K562 (cell line): ENCODE measurements around the gene TXN. TPM values are rescaled to one million over a fixed set of nuclear protein-coding genes. Genes with fewer than 3 reads are reported as not detected.

Experiments used
- CHD4 ChIP-seq: fragments of 200-600 bp; sonication (generic); IDR thresholded peaks from 3 replicates; pipeline ENCODE4 v1.6.1; 2012; ENCODE audit warnings: low read depth, mild to moderate bottlenecking, mixed read lengths, low read length, inconsistent platforms; ENCODE audit not compliant: insufficient read depth, insufficient replicate concordance, poor library complexity, severe bottlenecking
- HDGF ChIP-seq: fragments of 450-650 bp; IDR thresholded peaks from 2 replicates; pipeline ENCODE4 v1.6.1; 2016
- KAT7 ChIP-seq: sonication (generic); formaldehyde crosslinking; IDR thresholded peaks from 2 replicates; pipeline ENCODE4 v1.8.0; 2022; ENCODE audit warnings: missing genetic modification reagents, mild to moderate bottlenecking, borderline replicate concordance
- POLR2G ChIP-seq: fragments of 200-400 bp; formaldehyde crosslinking; IDR thresholded peaks from 2 replicates; pipeline ENCODE4 v1.6.1; 2017; ENCODE audit warnings: low read depth, mild to moderate bottlenecking, antibody characterized with exemption, low read length, moderate library complexity
- POLR3G ChIP-seq: IDR thresholded peaks from 2 replicates; pipeline ENCODE4 v1.6.1; 2011; ENCODE audit not compliant: insufficient read length, insufficient replicate concordance; ENCODE audit errors: extremely low read depth
- SAFB ChIP-seq: fragments of 200-400 bp; formaldehyde crosslinking; IDR thresholded peaks from 2 replicates; pipeline ENCODE4 v1.6.1; 2017; ENCODE audit warnings: low read depth, low read length, borderline replicate concordance
- TAF9B ChIP-seq: fragments of 450-650 bp; IDR thresholded peaks from 2 replicates; pipeline ENCODE4 v1.6.1; 2018; ENCODE audit warnings: mild to moderate bottlenecking; ENCODE audit not compliant: partially characterized antibody
- YY1 ChIP-seq, 3 experiments: IDR thresholded peaks; 2 replicates each; pipeline ENCODE4 v1.6.1; 2011; ENCODE audit warnings: low read length in 2 of 3, mild to moderate bottlenecking in 2 of 3, moderate library complexity in 2 of 3, borderline replicate concordance in 1 of 3, control low read depth in 1 of 3, low read depth in 1 of 3; ENCODE audit not compliant: insufficient read depth in 3 of 3, insufficient replicate concordance in 2 of 3, control insufficient read depth in 1 of 3, insufficient read length in 1 of 3; ENCODE audit errors: extremely low read depth in 1 of 3
- ZC3H8 ChIP-seq: fragments of 450-650 bp; IDR thresholded peaks from 2 replicates; pipeline ENCODE4 v1.6.1; 2017
- ZEB2 ChIP-seq: fragments of 450-650 bp; IDR thresholded peaks from 2 replicates; pipeline ENCODE4 v1.6.1; 2016
- ZFP30 ChIP-seq: fragments of 250-450 bp; sonication (Bioruptor Pico); IDR thresholded peaks from 2 replicates; pipeline ENCODE4 v1.8.0; 2022; ENCODE audit warnings: moderate library complexity, mild to moderate bottlenecking, inconsistent platforms, borderline replicate concordance
- polyA plus RNA-seq, 8 experiments: library from polyadenylated mRNA; depleted of rRNA in 4 of 8; stranded (reverse) in 5 of 8; unstranded in 3 of 8; fragments of >200 nt; fragmentation: Nextera tagmentation in 2 of 8; fragmentation: Illumina TruSeq in 1 of 8; extraction: Ambion mirVana in 2 of 8; extraction: Trizol in 1 of 8; gene quantifications; 2 replicates each; pipeline versions ENCODE4 v1.2.1 to v1.2.3, GENCODE V29; 2011 to 2014; ENCODE audit warnings: inconsistent platforms in 1 of 8, missing spikeins in 1 of 8
- total RNA-seq, 7 experiments: library from RNA; depleted of rRNA in 6 of 7; stranded (reverse); fragments of >200 nt in 6 of 7; fragmentation: Illumina TruSeq in 2 of 7; extraction: Trizol in 2 of 7; gene quantifications; 2 replicates each; pipeline versions ENCODE4 v1.2.1 to v1.2.3, GENCODE V29; 2011 to 2021; ENCODE audit warnings: low replicate concordance in 1 of 7
- TF ChIP-seq, protein P1 (sequence below), 2 experiments: fragments of 450-650 bp in 1 of 2; sonication (generic) in 1 of 2; formaldehyde crosslinking; conservative IDR thresholded peaks; 2 replicates each; pipeline versions ENCODE4 v1.4.0 to v1.8.1; 2020 to 2022; ENCODE audit warnings: mild to moderate bottlenecking in 1 of 2, missing genetic modification reagents in 1 of 2
- TF ChIP-seq, protein P2 (sequence below): sonication (generic); formaldehyde crosslinking; IDR thresholded peaks from 2 replicates; pipeline ENCODE4 v1.8.0; 2022; ENCODE audit warnings: missing genetic modification reagents, mild to moderate bottlenecking, moderate library complexity, borderline replicate concordance
- TF ChIP-seq, protein P3 (sequence below): fragments of 200-800 bp; sonication (Bioruptor generic); IDR thresholded peaks from 2 replicates; pipeline ENCODE4 v1.6.1; 2017; ENCODE audit warnings: missing genetic modification characterization, missing compliant biosample characterization

TXN gene
- total and polyA plus RNA-seq, 9 of the 15 experiments (the other 6 are each of a cell fraction or from before 2014, with no cell fraction given), result 272 to 1,596 (median 514) TPM

DNA sequence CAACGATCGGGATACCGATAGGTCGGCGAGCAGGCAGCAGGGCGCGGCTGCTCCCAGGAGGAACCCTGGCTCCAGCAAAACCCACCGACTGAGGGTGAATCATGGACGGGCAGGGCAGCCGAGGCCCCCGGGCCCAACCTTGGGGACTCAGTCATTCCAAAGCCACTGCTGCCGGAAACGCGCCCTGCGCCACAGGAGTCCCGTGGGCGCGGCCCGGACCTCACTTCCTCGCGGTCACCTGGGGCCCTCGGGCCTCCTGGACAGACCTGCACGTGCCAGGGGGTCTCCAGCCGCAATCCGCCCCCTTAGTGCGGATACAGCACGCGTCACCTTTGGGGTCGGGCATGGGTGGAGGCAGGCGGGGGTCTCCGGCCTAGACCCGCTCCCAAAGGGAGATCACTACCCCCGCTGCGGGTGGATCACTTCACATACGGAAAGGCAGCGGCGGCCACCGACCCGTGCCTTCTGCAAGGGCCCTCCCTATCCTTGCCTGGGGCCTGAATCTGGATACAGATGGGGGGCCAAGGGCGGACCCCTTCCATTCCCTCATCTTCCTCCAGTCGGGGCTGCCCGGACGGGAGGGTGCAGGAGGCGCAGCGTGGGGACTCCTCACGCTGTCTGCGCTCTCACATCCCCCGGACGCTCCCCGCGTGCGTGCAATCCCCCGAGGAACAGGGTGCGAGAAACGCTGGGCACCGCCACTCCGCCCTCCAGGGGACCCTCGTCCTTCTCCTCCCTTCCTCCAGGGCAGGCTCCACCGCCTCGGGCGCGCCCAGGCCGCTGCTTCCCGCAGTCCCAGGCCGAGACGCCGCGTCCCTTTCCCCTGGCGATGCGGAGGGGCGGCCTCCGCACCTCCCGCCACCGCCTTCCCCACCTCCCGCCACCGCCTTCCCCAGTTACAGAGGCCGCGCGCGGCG, 586 bp downstream of the TXN start (continued):
- TF ChIP-seq KAT7 (CRISPR knock-in tag), result peak; percentile 80; the same call in 1 of the 2 replicates
- TF ChIP-seq, protein P1, sequence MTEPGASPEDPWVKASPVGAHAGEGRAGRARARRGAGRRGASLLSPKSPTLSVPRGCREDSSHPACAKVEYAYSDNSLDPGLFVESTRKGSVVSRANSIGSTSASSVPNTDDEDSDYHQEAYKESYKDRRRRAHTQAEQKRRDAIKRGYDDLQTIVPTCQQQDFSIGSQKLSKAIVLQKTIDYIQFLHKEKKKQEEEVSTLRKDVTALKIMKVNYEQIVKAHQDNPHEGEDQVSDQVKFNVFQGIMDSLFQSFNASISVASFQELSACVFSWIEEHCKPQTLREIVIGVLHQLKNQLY (CRISPR knock-in tag; conservative IDR thresholded peaks at IDR 0.05), result no peak
- peak; percentile 15 for TF ChIP-seq POLR2G
- TF ChIP-seq ZC3H8, result no peak
- TF ChIP-seq ZFP30, result no peak
- TF ChIP-seq HDGF, result no peak
- peak; percentile 36; the same call in 1 of the 2 replicates for TF ChIP-seq SAFB
- TF ChIP-seq YY1 (IDR thresholded peaks at IDR 0.05; ENCODE audit: borderline replicate concordance in 1 of 3, control insufficient read depth in 1 of 3, extremely low read depth in 1 of 3, insufficient read depth in 3 of 3, insufficient read length in 1 of 3, insufficient replicate concordance in 2 of 3, low read depth in 1 of 3, low read length in 2 of 3), result peak in 1 of 3 experiments; percentile 36
- peak; percentile 11 for TF ChIP-seq TAF9B
- TF ChIP-seq ZEB2, result no peak
- TF ChIP-seq CHD4, result no peak
- no peak for TF ChIP-seq POLR3G
- TF ChIP-seq, protein P2, sequence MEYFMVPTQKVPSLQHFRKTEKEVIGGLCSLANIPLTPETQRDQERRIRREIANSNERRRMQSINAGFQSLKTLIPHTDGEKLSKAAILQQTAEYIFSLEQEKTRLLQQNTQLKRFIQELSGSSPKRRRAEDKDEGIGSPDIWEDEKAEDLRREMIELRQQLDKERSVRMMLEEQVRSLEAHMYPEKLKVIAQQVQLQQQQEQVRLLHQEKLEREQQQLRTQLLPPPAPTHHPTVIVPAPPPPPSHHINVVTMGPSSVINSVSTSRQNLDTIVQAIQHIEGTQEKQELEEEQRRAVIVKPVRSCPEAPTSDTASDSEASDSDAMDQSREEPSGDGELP (CRISPR knock-in tag), result peak; percentile 54; the same call in 1 of the 2 replicates
- TF ChIP-seq, protein P3, sequence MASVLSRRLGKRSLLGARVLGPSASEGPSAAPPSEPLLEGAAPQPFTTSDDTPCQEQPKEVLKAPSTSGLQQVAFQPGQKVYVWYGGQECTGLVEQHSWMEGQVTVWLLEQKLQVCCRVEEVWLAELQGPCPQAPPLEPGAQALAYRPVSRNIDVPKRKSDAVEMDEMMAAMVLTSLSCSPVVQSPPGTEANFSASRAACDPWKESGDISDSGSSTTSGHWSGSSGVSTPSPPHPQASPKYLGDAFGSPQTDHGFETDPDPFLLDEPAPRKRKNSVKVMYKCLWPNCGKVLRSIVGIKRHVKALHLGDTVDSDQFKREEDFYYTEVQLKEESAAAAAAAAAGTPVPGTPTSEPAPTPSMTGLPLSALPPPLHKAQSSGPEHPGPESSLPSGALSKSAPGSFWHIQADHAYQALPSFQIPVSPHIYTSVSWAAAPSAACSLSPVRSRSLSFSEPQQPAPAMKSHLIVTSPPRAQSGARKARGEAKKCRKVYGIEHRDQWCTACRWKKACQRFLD (CRISPR knock-in tag), result 0 out of 2 replicates have a peak, but pooled peaks have one; percentile 18
